HG02588 (cell line): ENCODE data around the gene APBB2.
"Not testable (repeated sequence)": the region's sequence is repeated elsewhere in the genome, so short reads cannot be mapped to it uniquely, and the experiment has no call there.

Source experiments
- ATAC-seq: cut with Tn5 transposase; IDR thresholded peaks from one replicate; pipeline ENCODE4 v1.9.1; 2021; ENCODE audit warnings: mild to moderate bottlenecking, moderate library complexity; ENCODE audit not compliant: unreplicated experiment

APBB2 gene

DNA sequence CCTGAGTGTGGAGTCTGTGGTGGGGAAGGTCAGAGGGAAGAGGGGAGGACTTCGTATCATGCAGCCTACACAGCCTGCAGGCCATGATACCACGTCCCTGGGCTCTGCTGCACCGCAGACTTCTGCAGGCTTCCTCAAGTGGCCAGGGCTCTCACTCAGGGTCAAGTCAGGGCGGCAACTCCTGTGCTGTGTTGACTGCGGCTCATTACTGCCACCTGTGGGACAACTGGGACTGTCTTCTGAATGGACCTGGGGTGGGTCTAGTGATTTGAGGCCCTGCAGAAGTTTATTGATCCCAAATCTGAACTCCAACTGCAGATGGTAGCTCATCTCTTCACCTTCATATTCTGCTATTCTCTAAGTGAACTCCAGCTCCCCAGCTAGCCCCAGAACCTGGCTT, 297.5 kb downstream of the APBB2 start:
- ATAC-seq = peak; percentile 57

DNA sequence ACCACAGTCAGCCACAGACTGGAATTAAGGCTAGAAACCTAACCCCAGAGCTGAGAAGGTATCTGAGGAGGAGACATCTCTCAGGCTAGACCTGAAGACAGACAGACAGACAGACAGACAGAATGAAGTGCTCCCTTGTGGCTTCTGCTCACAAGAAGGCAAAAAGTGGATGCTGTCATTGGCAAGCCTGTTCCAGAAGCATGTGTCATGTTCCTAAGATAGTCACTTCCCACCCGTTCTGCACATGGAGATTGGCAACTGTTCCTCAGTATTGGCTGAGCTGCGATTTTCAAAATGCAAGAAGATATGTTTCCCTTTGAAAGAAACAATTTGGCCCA, 298.2 kb downstream of the APBB2 start:
- ATAC-seq = no peak

DNA sequence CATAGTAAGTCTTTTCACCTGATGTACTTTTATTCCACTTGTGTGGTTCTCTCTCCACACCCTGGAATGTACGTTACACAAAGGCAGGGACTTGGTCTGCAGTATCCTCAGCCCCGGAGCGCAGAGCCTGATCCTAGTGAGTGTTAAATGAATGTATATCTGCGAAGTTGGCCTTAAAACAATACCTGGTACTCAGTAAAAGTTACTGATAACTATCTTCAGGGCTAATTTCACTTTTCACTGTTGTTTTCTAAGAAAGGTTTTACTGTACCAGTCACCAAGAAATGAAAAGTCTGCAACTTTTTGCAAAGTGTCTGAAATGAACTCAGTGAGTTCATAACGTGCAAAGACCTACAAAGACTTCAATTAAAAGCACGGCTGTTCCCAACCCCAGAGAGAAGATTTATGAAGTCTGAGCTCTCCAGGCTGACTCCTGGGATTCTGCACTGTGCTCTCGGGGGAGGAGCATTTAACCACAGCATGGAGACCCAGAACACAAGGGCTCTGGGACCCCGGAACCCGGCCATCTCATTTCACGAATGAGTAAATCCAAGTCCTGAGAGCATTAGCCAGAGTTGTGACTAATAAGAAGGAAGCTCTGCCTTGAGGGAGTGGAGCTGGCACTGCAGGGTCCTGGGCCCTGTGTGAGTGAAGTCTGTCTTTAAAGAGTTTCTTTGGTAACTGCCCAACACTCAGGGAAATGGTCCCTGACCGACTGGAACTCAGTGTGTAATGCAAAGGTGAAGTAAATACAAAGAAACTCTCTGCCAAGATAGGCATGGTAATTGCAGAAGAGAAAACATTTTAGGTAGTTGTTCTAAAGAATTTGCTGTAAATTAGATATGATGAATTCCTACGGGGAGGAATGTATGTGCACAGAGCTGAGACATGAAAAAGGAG, 298.8 kb downstream of the APBB2 start:
- ATAC-seq = no peak

DNA sequence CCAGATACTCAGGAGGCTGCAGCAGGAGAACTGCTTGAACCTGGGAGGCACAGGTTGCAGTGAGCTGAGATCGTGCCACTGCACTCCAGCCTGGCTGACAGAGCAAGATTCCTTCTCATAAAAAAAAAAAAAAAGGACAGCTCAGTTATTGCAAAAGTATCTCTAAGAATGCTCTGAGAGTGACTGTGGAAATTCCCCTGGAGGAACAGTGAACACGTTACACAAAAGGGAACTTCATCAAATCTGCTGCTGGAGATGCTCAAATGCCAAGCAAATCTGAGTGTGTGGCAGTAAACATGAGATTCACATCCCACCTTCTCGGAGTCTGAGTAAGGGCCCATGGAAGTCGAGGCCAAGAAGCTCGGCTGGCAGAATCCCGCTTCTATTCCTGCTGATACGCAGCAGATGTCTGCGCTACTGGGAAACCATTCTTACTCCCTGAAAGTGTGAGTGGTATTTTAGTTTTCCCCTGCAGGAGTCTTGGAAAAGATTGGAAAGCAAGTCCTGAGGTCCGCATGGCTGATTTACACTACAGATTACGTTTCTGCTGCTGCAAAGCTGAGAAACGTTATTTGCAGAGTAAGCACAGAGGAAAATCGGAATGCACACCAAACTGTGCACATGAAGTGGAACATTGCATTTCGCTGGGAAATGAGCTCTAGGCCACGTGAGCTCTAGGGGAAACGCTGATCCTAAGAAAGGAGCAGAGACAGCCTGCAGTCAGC, 301.7 kb downstream of the APBB2 start:
- ATAC-seq = no peak

DNA sequence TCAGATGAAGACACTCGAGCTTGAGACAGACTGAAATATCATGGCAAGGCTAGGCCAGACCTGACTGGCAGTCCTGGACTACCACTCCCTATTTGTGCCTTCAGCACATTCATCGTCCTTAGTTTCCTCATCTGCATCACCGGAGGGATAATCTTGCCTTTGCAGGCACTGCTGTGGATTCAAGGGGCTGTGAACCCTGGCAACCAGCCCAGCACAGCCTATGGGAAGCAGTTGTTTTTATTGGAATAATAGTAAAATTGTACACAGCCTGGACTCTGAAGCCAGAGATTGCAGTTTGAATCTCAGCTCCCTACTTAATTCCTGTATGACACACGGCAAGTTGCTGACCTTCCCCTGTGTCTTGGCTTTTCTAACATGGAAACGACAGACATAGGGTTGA, 303.6 kb downstream of the APBB2 start:
- ATAC-seq = no peak

DNA sequence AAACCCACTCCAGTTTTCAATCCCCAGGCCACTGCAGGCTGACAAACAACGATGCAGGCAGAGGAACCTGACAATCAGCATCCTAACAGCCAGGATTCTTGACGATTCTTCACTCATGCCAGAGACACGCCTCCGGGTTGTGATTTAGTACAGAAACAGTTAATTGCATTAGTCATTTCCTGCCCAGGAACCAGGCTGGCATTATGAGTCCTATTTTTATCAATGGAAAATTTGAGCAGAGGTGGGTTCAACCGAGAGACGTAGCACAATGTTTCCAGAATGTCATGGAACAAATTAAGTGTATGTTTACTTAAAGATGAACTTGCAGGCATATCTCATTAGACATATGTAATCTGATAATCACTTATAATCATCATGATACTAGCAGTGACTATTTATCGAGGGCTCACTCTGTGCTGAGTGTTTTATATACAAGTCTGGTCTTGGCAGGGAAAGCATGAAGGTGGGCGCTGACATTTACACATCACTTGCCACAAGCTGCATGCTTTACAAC, 304.9 kb downstream of the APBB2 start:
- no peak for ATAC-seq

DNA sequence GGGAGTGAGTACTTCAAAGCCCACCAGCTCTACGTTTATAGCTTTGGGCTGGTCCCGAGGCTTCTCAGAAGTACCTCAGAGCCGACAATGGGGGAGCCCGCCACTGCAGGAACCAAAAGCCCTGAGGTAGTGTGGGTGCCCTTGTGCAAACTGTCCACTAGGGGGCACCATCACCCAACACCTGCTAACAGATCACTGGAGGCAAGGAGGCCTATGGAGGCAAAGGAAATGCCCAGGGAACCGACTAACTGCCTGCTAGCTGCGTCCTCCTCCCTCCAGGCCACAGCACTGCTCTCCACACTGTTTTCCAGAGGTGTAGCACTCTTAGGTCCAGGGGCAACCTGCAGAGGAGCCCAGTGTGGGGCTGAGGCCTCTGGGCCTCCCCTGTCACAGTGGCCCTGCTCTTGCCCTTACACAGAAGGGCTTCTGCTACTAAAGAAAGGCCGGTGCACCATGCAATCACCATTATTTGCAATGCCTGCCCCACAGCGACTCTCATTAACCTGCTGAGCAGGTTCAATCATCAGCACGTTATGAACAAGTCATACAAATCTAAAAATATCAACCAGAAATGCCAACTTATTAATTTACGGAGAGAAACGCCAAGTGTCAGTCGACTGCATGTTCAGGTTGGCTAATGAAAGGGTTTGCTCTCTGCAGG, 305.5 kb downstream of the APBB2 start:
- peak; percentile 92 for ATAC-seq

DNA sequence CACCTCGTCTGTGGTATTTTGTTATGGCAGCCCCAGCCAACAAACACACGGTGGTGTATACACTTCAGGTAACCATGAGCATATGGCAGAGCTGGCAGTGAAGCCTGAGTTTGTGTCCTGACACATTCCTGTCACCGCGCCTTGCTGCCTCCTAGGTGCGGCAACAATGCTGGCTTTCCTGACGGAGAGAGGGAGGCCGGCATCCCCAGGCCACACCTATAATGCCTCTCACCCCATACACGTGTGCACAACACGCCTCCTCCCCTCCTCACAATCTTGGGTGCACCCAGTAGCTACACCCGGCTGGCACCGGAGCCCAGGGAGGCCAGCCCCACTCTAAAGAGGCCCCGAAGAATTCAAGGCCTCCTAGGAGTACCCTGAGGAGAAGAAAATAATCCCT, 306.0 kb downstream of the APBB2 start:
- peak; percentile 6 for ATAC-seq

DNA sequence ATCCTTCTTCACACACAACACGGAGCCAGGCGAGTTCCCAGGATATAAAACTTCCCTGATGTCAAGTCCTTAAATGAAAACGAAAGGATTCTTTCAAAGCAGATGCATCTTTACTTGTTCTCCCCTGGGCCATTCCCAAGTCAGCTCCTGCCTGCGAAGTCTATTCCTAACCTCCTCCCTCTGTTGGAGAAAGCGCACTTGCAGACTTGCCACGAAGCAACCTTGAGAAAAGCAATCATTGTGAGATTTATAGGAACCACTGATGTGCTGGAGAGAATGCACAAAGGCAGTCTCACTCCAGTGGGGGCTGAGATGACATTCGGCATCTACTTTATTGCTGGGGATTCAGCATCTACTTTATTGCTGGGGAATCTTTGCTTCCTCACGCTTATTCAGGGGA, 308.9 kb downstream of the APBB2 start:
- no peak for ATAC-seq

DNA sequence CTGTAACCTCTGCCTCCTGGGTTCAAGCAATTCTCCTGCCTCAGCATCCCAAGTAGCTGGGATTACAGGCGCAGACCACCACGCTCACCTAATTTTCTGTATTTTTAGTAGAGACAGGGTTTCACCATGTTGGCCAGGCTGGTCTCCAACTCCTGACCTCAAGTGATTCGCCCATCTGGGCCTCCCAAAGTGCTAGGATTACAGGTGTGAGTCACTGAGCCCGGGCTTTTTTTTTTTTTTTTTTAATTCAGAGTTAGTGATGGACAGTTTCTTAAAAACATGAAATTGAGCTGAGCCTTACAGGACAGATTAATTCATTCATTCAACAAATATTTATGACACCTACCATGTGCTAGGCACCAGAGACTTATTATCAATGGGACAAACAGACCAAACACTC, 313.8 kb downstream of the APBB2 start:
- ATAC-seq = not testable (repeated sequence)

DNA sequence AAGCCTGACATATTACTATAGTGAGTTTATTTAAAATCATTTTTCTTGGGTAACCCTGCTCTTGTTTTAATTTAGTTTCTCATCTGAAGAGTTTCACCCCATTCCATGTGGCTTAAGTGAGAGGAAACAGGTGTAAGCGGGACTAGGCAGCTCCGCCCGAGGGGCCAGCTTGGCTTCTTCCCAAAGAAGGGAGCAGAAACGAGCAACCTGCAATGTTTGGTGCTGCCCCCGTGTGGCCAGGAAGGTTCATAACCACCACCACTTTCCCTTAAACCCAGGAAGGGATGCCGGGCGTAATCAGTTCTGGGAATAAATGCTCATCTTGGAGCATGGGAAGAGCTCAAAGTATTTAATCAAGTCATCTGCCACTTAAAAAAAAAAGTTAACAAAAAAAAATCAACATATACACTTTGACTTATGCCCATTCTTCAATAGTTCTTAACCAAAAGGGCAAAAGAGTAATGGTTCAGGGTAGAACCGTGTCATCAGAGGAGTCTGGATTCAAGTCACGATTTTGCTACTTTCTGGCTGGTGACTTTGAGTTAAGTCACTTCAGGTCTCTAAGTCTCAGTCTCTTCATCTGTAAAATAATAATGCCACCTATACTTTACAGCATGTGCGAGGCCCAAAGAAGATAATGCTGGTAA, 316.7 kb downstream of the APBB2 start:
- peak; percentile 72 for ATAC-seq

DNA sequence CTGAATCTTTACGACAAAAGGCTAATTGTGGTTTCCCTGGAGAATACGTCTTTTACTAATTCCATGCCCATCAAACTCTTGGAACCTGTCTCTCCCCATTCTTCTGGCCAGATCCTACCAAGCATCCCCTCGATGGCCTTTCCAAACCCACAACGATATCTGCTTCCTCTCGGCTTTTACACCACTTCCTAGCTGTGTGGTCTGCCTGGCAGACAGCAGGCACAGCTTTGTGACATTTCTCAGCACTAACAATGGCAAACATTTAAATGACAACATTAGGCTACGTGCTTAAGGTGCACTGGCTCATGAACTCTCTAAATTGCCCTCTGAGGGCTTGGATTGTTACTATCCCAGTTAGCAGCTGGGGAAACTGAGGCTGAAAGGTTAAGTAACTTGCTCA, 323.6 kb downstream of the APBB2 start:
- ATAC-seq = no peak

DNA sequence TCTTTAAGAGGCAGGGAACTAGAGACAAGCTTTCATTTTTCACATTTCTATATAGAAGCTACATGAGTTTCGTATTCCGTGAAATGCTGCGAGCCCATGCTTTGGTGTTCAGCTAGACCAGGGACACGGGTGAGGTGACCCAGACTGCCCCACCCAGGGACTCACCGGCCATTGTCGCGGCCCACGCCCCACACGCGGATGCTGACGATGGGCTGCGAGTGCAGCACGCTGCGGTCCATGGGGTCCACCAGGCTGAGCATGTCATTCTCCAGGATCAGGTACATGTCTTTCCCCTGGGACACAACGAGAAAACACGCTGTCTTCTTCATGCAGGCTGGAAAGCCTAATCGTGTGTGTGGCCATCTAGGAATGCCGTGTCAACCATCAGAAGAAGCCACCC, 324.1 kb downstream of the APBB2 start:
- no peak for ATAC-seq

DNA sequence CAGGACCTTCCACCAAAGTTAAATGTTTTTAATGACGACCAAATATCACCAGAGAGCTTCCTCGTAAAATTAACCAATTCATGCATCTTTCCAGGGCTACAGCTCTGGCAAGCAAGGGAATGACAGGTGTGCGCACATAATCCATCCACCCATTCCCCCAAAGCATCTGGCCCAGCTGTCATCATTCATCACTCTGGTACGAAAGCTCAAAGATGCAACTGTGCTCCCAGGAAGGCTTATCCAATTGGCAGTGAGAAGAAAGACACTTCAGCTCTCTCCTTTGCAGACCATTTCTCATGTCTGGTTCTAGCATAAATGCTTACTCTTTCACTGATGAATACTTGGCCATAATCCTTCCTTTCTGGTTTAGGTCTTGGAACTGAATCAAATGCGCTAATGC, 325.4 kb downstream of the APBB2 start:
- no peak for ATAC-seq

DNA sequence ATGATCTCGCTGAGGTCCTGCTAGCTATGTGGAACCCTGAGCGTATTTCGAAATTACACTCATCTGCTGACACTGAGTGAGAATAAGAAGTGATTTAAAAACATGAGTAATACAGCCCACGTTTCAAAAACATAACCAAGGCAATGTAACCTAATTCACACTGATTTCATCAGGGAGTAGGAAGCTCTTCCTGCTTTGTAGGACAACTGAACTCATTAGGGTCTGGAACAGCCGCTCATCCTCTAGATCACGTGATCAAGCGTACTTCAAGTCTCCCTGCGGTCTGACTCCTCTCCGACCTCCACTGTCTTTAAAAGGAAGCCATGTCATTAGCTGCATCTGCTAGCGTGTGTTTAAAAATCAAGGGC, 326.6 kb downstream of the APBB2 start:
- no peak for ATAC-seq

DNA sequence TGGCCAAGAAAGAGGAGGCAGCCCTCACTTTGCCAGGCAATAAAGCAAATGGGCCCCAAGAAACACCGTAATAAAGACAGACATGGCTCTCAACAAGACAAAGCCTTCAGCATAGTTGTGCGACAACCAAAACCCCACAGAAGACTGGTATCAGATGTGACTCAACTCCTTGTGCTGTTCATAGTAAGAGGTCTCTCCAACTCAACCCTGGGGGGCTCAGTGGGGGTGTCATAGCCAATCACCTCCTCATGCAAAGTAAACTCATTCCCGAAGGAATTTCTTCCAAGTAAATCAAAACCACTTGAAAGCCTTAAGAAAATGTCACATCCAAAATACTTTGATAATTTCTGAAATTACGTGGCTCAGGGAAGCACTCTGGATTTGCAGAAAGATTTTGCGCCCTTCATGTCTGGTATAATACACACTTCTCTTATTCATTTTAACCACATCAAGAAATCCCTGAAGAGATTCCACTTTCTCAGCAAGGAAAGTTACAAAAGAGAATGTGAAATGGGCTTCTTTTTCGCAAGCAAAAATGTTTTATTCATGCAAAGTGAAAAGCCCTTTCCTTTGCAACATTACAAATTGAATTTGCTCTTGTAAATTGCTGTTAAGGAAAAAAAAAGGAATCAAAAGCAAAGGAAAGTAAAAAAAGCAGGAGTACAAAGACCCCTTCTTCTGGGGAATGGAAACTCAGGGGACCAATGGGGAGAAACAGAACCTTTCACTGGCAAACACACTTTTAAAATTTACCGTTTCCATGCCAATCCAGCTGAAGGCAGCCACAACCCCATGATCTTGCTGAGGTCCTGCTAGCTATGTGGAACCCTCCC, 327.2 kb downstream of the APBB2 start:
- no peak for ATAC-seq

DNA sequence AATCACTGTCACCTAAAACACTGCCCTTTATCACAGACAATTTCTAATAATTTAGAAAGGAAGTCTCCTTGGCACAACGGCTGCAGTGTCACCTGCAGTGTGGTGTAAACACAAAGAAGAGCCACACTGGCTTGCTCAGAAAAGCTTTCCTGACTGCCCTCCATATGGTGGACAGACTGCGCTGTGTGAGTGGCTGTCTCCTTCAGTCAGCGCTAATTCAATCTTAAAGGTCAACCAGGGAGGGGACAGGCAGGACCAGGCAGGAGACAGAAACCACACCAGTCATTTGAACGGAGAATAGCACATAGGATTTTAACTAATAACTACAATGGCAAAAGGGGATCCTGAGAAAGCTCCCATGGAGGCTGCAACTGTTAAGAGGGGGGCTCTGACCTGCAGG, 332.5 kb downstream of the APBB2 start:
- ATAC-seq = no peak

DNA sequence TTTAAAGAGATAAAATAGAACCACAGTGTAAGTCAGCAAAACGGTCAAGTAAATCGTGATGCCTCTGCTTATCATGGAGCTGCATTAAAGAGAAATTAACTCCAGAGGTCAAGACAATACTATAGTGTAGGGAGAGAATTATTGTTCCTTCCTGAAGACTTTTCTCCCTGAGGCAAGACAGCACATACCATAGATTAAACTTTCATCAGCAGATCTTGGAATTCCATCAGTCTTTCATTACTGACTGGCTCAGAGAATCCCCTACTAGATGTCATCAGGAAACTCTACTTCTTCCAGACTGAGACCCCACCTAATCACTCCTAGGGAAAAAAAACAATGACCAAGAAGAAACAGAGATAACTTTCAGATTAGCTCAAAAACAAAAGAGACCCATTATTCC, 333.2 kb downstream of the APBB2 start:
- no peak for ATAC-seq

DNA sequence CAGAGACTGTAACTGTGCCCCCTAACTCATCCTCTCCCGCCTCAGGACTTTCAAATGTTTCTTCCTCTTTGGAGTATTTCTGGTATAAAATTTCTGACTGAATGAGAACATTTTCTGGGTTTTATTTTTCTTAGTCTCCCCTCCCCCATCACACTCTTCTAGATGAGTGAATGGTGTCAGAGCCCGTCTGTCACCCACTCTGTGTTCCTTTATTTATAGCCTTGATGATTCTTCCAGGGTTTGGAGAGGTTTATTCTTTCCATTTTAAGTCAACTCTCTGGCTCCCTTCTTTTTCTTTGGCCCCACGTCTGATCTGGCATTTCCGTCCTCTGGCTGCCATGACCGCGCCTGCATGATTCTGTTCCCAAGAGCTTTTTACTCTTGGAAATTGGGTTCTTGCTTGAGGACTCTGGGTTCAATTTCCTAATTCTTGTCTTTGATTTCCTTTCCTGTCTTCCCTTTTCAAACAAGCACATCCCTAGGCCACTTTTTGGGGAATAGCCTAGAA, 335.7 kb downstream of the APBB2 start:
- no peak for ATAC-seq

DNA sequence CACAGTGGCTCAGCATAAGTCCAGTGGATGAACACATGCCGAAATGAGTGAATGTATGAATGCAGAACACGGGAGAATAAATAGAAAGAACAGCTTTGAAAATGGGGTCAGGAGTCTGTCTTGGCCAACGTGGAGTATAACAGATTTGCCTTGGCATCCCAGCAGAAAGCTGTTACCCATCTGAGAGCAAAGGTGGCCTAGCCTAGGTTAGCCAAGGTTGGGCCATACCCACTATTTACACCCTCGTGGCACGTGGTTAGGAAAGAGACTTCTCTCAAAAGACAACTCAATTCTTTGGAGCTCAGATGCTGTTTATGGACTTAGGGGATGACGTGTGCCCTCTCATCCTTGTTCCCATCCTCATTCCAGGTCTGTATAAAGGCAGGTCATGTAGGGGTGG, 337.3 kb downstream of the APBB2 start:
- ATAC-seq = no peak
